ENCODE data around the gene PRMT5.

PRMT5 gene

GRCh38 chr14:22875748-22876319, 53.3 kb downstream of the PRMT5 start:
- no peak overlapping the region for H3K4me3 ChIP-seq (ENCODE audit: low read depth in 1 of 2, low read length in 1 of 2)
- no peaks in the 10 kb centered on the region for H3K9me3 ChIP-seq
- H3K4me1 ChIP-seq (ENCODE audit: control insufficient read depth in 1 of 2, insufficient read depth in 1 of 2, low read depth in 1 of 2, low read length in 1 of 2): peaks cover 70 to 73% of the 10 kb centered on the region in 2 experiments
- H3K36me3 ChIP-seq: peaks cover 85% of the 10 kb centered on the region
- H3K27me3 ChIP-seq: no peaks in the 10 kb centered on the region
- no peak for TF ChIP-seq CTCF (IDR thresholded peaks at IDR 0.05)
- H3K27ac ChIP-seq: peak overlapping the region; percentile 18

- peaks cover 76 to 80% of the 10 kb centered on the region in 2 experiments for H3K4me1 ChIP-seq (ENCODE audit: control insufficient read depth in 1 of 2, insufficient read depth in 1 of 2, low read depth in 1 of 2, low read length in 1 of 2)
- H3K9me3 ChIP-seq: no peaks in the 10 kb centered on the region
- H3K4me3 ChIP-seq (ENCODE audit: low read depth in 1 of 2, low read length in 1 of 2): no peak overlapping the region
- peak overlapping the region; percentile 18 for H3K27ac ChIP-seq
- H3K36me3 ChIP-seq: peaks cover 78% of the 10 kb centered on the region
- no peaks in the 10 kb centered on the region for H3K27me3 ChIP-seq
- TF ChIP-seq CTCF (IDR thresholded peaks at IDR 0.05): no peak
Observed at GRCh38 chr14:22875003-22875747, 54.0 kb downstream of the PRMT5 start.

- Histone ChIP-seq H3K9me3 (no peaks in the 10 kb centered on the region), H3K27me3 (no peaks in the 10 kb centered on the region), H3K4me1 (ENCODE audit: control insufficient read depth in 1 of 2, insufficient read depth in 1 of 2, low read depth in 1 of 2, low read length in 1 of 2) (peaks cover 75 to 82% of the 10 kb centered on the region in 2 experiments), H3K36me3 (peaks cover 56% of the 10 kb centered on the region), H3K4me3 (ENCODE audit: low read depth in 1 of 2, low read length in 1 of 2) (peak overlapping the region; percentile 75 to 84), H3K27ac (peak overlapping the region; percentile 100)
- TF ChIP-seq CTCF (IDR thresholded peaks at IDR 0.05): no peak
Observed at GRCh38 chr14:22872833-22873520, 56.2 kb downstream of the PRMT5 start.

GRCh38 chr14:22872033-22872832, 56.9 kb downstream of the PRMT5 start:
- no peaks in the 10 kb centered on the region for H3K27me3 ChIP-seq
- no peaks in the 10 kb centered on the region for H3K9me3 ChIP-seq
- TF ChIP-seq CTCF (IDR thresholded peaks at IDR 0.05): peak; percentile 98
- H3K4me1 ChIP-seq (ENCODE audit: control insufficient read depth in 1 of 2, insufficient read depth in 1 of 2, low read depth in 1 of 2, low read length in 1 of 2): peaks cover 67 to 75% of the 10 kb centered on the region in 2 experiments
- peak overlapping the region; percentile 100 for H3K27ac ChIP-seq
- H3K4me3 ChIP-seq (ENCODE audit: low read depth in 1 of 2, low read length in 1 of 2): peak overlapping the region; percentile 75 to 84
- peaks cover 49% of the 10 kb centered on the region for H3K36me3 ChIP-seq
